COR-L47 (cell line): ENCODE results near the gene FAM149B1.
"Not testable (repeated sequence)": the region's sequence is repeated elsewhere in the genome, so short reads cannot be mapped to it uniquely, and the experiment has no call there.

Experiments used
- DNase-seq: peaks from one replicate; lab custom pipeline; 2025; lab: John Stamatoyannopoulos, UW

Gene FAM149B1

GRCh38 chr10:73167783-73168464, at the start of gene FAM149B1, which contains the start of gene ECD:
FAM149B1 (plus strand) TSS chr10:73168119; CDS start chr10:73168340, 221 bp downstream.
ECD (minus strand) TSS chr10:73168008; CDS start chr10:73163937, 4,071 bp downstream.
- DNase-seq = peak; percentile 49

- no peak for DNase-seq
Measured at GRCh38 chr10:73119457-73119856, 48.5 kb upstream of the FAM149B1 start.

- no peak for DNase-seq
Measured at GRCh38 chr10:73119952-73120351, 48.0 kb upstream of the FAM149B1 start.

GRCh38 chr10:73126343-73126742, 41.6 kb upstream of the FAM149B1 start:
- DNase-seq = no peak

GRCh38 chr10:73131301-73131700, 36.6 kb upstream of the FAM149B1 start:
- DNase-seq = no peak

- no peak for DNase-seq
Measured at GRCh38 chr10:73131913-73132686, 35.8 kb upstream of the FAM149B1 start.

- no peak for DNase-seq
Measured at GRCh38 chr10:73134727-73135126, 33.2 kb upstream of the FAM149B1 start.

- DNase-seq = no peak
Measured at GRCh38 chr10:73136627-73137026, 31.3 kb upstream of the FAM149B1 start.

- DNase-seq = no peak
Measured at GRCh38 chr10:73139251-73139650, 28.7 kb upstream of the FAM149B1 start.

GRCh38 chr10:73141603-73142002, 26.3 kb upstream of the FAM149B1 start:
- DNase-seq = no peak

- not testable (repeated sequence) for DNase-seq
Measured at GRCh38 chr10:73150633-73151413, 17.1 kb upstream of the FAM149B1 start.

GRCh38 chr10:73152009-73152408, 15.9 kb upstream of the FAM149B1 start:
- no peak for DNase-seq

- DNase-seq = no peak
Measured at GRCh38 chr10:73156054-73156453, 11.9 kb upstream of the FAM149B1 start.

GRCh38 chr10:73159038-73159648, 8.8 kb upstream of the FAM149B1 start:
- DNase-seq = peak; percentile 0

- DNase-seq = no peak
Measured at GRCh38 chr10:73161079-73161478, 6.8 kb upstream of the FAM149B1 start.

- no peak for DNase-seq
Measured at GRCh38 chr10:73161662-73162061, 6.3 kb upstream of the FAM149B1 start.

- DNase-seq = no peak
Measured at GRCh38 chr10:73163096-73163495, 4.8 kb upstream of the FAM149B1 start.

- DNase-seq = no peak
Measured at GRCh38 chr10:73166972-73167371, 947 bp upstream of the FAM149B1 start.

- DNase-seq = no peak
Measured at GRCh38 chr10:73167458-73167782, 499 bp upstream of the FAM149B1 start.

GRCh38 chr10:73168465-73168803, 515 bp downstream of the FAM149B1 start:
- no peak for DNase-seq

GRCh38 chr10:73169320-73169719, 1.4 kb downstream of the FAM149B1 start:
- no peak for DNase-seq

GRCh38 chr10:73172867-73173266, 4.9 kb downstream of the FAM149B1 start:
- DNase-seq = no peak
